Epithelial cell of proximal tubule (primary cell): Measurements from ENCODE around the gene TAF11L8. TPM values are rescaled to one million over a fixed set of nuclear protein-coding genes. Genes with fewer than 3 reads are reported as not detected.
"Not testable (repeated sequence)": the region's sequence is repeated elsewhere in the genome, so short reads cannot be mapped to it uniquely, and the experiment has no call there.

Experiments
- DNase-seq: peaks from one replicate; pipeline ENCODE4 v3.0.0-alpha.2; 2011; ENCODE audit warnings: low read depth
- H3K4me3 ChIP-seq: 2 replicates; pipeline ENCODE4 v1.5.1; 2011; ENCODE audit warnings: low read depth, mild to moderate bottlenecking, low read length
- total RNA-seq: library from RNA; depleted of rRNA; stranded (reverse); fragments of >200 nt; gene quantifications from 2 replicates; pipeline ENCODE4 v1.2.3, GENCODE V29; 2015
- TF ChIP-seq, protein P1 (sequence below): conservative IDR thresholded peaks from 2 replicates; pipeline ENCODE4 v1.5.1; 2012; ENCODE audit warnings: low read depth, mild to moderate bottlenecking, low read length

TAF11L8 gene
- total RNA-seq = not detected in 2 replicates

DNA sequence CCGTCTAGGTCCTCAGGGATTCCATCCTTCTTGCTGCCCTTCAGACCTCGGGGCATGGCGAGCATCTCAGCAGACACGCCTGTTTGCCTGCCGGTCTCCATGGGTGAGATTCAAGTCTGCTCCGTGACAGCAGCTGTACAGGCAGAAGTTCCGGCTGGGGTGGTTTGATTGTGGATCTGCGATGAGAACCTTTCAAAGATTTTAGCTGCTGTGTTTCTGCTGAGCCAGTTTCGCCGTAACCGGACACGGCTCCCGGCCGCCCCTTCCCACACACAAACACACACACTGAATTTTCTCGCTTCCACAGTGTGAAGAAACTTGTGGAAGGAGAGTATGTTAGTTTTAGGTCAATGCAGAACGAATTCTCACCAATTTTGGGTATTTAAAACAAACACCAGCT lies at the start of gene TAF11L8:
TSS of gene TAF11L8 (minus strand) at position 101 of the 400 bp plus-strand sequence.
- H3K4me3 ChIP-seq, DNase-seq: not testable (repeated sequence)

DNA sequence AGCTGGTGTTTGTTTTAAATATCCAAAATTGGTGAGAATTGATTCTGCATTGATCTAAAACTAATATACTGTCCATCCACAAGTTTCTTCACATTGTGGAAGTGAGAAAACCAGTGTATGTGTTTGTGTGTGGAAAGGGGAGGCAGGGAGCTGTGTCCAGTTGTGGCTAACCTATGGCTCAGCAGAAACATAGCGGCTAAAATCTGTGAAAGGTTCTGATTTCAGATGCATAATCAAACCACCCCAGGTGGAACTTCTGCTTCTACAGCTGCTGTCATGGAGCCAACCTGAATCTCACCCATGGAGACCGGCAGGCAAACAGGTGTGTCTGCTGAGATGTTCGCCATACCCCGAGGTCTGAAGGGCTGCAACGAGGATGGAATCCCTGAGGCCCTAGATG lies 43.4 kb upstream of the TAF11L8 start, which contains the start of gene TAF11L14:
TSS of gene TAF11L14 (plus strand) at position 301 of the 400 bp plus-strand sequence.
- no peak for DNase-seq
- TF ChIP-seq, protein P1, sequence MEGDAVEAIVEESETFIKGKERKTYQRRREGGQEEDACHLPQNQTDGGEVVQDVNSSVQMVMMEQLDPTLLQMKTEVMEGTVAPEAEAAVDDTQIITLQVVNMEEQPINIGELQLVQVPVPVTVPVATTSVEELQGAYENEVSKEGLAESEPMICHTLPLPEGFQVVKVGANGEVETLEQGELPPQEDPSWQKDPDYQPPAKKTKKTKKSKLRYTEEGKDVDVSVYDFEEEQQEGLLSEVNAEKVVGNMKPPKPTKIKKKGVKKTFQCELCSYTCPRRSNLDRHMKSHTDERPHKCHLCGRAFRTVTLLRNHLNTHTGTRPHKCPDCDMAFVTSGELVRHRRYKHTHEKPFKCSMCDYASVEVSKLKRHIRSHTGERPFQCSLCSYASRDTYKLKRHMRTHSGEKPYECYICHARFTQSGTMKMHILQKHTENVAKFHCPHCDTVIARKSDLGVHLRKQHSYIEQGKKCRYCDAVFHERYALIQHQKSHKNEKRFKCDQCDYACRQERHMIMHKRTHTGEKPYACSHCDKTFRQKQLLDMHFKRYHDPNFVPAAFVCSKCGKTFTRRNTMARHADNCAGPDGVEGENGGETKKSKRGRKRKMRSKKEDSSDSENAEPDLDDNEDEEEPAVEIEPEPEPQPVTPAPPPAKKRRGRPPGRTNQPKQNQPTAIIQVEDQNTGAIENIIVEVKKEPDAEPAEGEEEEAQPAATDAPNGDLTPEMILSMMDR = no peak
- no peak within 1 kb of the TSS for H3K4me3 ChIP-seq

DNA sequence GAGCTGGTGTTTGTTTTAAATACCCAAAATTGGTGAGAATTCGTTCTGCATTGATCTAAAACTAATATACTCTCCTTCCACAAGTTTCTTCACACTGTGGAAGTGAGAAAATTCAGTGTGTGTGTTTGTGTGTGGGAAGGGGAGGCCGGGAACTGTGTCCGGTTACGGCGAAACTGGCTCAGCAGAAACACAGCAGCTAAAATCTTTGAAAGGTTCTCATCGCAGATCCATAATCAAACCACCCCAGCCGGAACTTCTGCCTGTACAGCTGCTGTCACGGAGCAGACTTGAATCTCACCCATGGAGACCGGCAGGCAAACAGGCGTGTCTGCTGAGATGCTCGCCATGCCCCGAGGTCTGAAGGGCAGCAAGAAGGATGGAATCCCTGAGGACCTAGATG lies 41.0 kb upstream of the TAF11L8 start, which contains the start of gene TAF11L13:
TSS of gene TAF11L13 (plus strand) at position 301 of the 400 bp plus-strand sequence.
- DNase-seq, H3K4me3 ChIP-seq: not testable (repeated sequence)

GRCh38 chr5:17625686-17626085 lies 34.9 kb upstream of the TAF11L8 start:
- TF ChIP-seq, protein P1 = no peak
- H3K4me3 ChIP-seq = no peak overlapping the region
- DNase-seq = no peak

GRCh38 chr5:17620627-17621026 lies 29.9 kb upstream of the TAF11L8 start:
- TF ChIP-seq, protein P1 = no peak
- DNase-seq = no peak
- no peak overlapping the region for H3K4me3 ChIP-seq

DNA sequence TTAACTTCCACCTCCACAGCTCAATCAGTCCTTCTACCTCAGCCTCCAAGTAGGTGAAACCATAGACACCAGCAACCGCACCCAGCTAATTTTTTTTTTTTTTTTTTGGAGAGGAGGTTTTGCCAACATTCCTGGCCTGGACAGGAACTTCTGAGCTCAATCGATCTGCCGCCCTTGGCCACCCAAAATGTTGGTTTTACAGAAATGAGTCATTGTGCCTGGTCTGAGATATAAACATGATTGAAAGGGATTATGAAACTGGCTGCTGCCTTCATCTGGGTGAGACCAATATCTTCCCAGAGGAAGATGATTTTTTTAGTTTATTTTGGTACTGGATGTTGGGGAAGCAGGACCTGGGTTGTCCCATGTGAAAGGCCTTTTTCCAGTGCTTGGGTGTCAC lies 28.6 kb upstream of the TAF11L8 start:
- TF ChIP-seq, protein P1 = no peak
- H3K4me3 ChIP-seq = no peak overlapping the region
- DNase-seq = no peak

DNA sequence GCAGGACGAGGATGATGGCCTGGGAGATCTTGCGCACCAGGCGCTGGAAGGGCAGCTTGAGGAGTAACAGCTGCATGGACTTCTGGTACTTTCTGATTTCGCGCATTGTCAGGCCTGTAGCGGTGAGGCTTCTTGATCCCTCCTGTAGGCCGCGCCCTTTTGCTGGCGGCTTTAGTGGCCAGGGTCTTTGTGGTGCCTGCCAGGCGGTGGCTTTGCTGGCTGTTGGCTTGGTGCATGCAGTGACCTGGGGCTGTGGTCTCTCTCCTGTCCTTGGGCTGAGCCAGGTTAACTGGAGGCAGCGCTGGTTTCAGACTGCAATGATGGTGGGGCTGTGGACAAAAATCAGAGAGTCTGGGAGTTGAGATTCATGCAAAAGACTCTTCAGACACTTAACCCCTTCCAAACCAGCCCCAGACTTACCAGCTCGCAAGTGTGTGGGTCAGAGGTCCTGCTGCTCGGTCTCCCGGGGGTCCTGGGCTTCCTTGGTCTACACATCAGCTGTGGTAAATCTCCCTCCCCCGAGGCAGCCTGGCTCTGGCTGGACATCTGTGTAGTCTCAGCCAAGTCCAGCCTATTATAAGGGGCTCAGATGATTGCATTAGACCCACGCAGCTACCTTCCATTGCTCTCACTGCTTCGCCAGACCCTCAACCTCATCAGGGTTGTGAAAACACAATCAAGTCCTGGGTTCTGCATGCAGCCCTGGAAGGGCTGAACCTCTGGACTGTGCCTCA lies 24.3 kb upstream of the TAF11L8 start:
- no peak for DNase-seq
- TF ChIP-seq, protein P1 = no peak
- H3K4me3 ChIP-seq = no peak overlapping the region

GRCh38 chr5:17610092-17610491 lies 19.3 kb upstream of the TAF11L8 start, which contains the start of gene TAF11L12:
Gene TAF11L12, plus strand, starts transcription at chr5:17610392.
- H3K4me3 ChIP-seq, DNase-seq: not testable (repeated sequence)

DNA sequence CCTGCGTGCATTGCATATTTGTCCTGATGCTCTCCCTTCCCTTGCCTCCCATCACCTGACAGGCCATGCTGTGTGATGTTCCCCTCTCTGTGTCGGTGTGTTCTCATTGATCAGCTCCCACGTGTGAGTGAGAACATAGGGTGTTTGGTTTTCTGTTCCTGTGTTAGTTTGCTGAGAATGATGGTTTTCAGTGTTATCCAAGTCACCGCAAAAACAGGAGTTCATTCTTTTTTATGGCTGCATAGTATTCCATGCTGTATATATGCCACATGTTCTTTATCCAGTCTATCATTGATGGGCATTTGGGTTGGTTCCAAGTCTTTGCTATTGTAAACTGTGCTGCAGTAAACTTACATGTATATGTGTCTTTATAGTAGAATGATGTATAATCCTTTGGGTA lies 16.7 kb upstream of the TAF11L8 start:
- not testable (repeated sequence) for DNase-seq, H3K4me3 ChIP-seq
